ENCODE results near the gene PPCS. TPM values are rescaled to one million over a fixed set of nuclear protein-coding genes. Genes with fewer than 3 reads are reported as not detected.
"Not testable (repeated sequence)": the region's sequence is repeated elsewhere in the genome, so short reads cannot be mapped to it uniquely, and the experiment has no call there.

PPCS gene
- total RNA-seq, 2 donors from 2014 or later: 38.7 to 48.9 TPM

DNA sequence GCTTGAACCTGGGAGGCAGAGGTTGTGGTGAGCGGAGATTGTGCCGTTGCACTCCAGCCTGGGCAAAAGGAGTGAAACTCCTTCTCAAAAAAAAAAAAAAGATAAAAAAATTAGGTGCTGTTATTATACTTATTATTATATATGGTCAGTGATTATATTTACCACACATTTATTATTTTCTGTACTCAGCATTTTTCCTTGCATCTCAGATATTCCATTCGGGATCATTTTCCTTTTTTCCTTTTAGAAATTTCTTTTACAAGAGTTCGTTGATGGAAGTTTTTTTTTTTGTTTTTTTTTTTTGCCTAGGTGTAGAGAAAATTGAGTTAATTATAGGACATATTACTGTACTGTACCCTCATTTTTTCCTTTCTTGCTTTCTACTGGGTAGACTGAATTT is 20.3 kb downstream of the PPCS start:
- no peak for DNase-seq
- Mint-ChIP-seq H3K4me3 (no peak overlapping the region), H3K27ac (no peak overlapping the region), H3K4me1 (no peaks in the 10 kb centered on the region), H3K36me3 (ENCODE audit: low read depth) (peaks cover 2% of the 10 kb centered on the region), H3K27me3 (ENCODE audit: insufficient read depth) (no peaks in the 10 kb centered on the region), H3K9me3 (no peaks in the 10 kb centered on the region)
- peaks cover 6% of the 10 kb centered on the region for H3K27me3 ChIP-seq (ENCODE audit: control insufficient read depth, insufficient read depth, low read length, poor library complexity, severe bottlenecking)
- no peaks in the 10 kb centered on the region for H3K9me3 ChIP-seq (ENCODE audit: control insufficient read depth, low read length)
- no peak overlapping the region for H3K4me3 ChIP-seq (ENCODE audit: low read length)
- H3K27ac ChIP-seq (ENCODE audit: low read depth, low read length): no peak overlapping the region
- TF ChIP-seq, protein P1, sequence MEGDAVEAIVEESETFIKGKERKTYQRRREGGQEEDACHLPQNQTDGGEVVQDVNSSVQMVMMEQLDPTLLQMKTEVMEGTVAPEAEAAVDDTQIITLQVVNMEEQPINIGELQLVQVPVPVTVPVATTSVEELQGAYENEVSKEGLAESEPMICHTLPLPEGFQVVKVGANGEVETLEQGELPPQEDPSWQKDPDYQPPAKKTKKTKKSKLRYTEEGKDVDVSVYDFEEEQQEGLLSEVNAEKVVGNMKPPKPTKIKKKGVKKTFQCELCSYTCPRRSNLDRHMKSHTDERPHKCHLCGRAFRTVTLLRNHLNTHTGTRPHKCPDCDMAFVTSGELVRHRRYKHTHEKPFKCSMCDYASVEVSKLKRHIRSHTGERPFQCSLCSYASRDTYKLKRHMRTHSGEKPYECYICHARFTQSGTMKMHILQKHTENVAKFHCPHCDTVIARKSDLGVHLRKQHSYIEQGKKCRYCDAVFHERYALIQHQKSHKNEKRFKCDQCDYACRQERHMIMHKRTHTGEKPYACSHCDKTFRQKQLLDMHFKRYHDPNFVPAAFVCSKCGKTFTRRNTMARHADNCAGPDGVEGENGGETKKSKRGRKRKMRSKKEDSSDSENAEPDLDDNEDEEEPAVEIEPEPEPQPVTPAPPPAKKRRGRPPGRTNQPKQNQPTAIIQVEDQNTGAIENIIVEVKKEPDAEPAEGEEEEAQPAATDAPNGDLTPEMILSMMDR (conservative IDR thresholded peaks at IDR 0.05): no peak
- WGBS, 2 experiments (ENCODE audit: insufficient coverage in 1 of 2, insufficient read length in 1 of 2): 100% methylated on average over 1 of the region's 4 CpGs; no CpG with 5 or more reads in 1 of the 2 experiments
- H3K9ac ChIP-seq (ENCODE audit: extremely low read depth, low read length, poor library complexity, severe bottlenecking): no peak overlapping the region
- H3K4me1 ChIP-seq (ENCODE audit: control insufficient read depth, insufficient read depth, low read length): no peaks in the 10 kb centered on the region
- H3K36me3 ChIP-seq (ENCODE audit: control insufficient read depth, insufficient read depth, low read length): no peaks in the 10 kb centered on the region

DNA sequence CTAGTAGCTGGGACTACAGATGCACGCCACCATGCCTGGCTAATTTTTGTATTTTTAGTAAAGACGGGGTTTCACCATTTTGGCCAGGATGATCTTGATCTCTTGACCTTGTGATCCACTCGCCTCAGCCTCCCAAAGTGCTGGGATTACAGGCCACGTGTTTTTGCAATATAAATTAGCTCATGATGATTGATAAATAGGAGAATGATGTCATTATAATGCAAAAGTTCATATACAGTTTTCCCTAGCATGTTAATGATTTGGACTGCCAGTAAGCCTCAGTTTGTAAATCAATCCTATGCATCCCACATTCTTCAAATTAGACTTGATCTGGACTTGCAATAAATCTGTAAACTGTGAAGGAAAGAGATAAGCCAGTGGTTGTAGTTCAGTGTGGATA is 21.0 kb downstream of the PPCS start:
- not testable (repeated sequence) for H3K36me3 Mint-ChIP-seq (ENCODE audit: low read depth); H3K4me3 ChIP-seq (ENCODE audit: low read length); H3K27me3 ChIP-seq (ENCODE audit: control insufficient read depth, insufficient read depth, low read length, poor library complexity, severe bottlenecking); H3K36me3 ChIP-seq (ENCODE audit: control insufficient read depth, insufficient read depth, low read length); H3K27me3 Mint-ChIP-seq (ENCODE audit: insufficient read depth); DNase-seq; H3K4me1 Mint-ChIP-seq; H3K9ac ChIP-seq (ENCODE audit: extremely low read depth, low read length, poor library complexity, severe bottlenecking); H3K4me1 ChIP-seq (ENCODE audit: control insufficient read depth, insufficient read depth, low read length); H3K4me3 Mint-ChIP-seq; H3K27ac Mint-ChIP-seq; H3K9me3 ChIP-seq (ENCODE audit: control insufficient read depth, low read length); H3K9me3 Mint-ChIP-seq; H3K27ac ChIP-seq (ENCODE audit: low read depth, low read length)
- WGBS, 2 experiments (ENCODE audit: insufficient coverage in 1 of 2, insufficient read length in 1 of 2): 79 to 92% methylated on average over 4 of the region's 4 CpGs

DNA sequence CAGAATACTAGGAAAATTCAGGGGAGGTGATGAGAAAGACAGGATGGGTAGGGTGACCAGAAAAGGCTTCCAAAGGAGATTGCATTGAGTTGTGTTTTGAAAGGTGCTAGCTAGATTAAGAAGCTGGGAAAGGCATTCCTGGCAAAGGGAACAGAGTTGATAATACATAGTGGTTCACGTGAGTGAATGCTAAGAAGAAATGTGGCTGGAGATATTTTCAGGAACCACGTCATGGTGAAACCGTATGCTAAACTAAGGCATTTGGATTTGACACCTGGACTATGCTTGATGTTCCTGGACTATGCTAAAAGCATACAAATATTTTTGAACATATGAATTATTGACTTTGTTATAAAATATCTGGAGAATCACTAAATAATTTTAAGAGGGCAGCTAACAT is 21.4 kb downstream of the PPCS start:
- Histone ChIP-seq H3K27me3 (ENCODE audit: control insufficient read depth, insufficient read depth, low read length, poor library complexity, severe bottlenecking) (no peaks in the 10 kb centered on the region), H3K4me3 (ENCODE audit: low read length) (no peak overlapping the region), H3K36me3 (ENCODE audit: control insufficient read depth, insufficient read depth, low read length) (no peaks in the 10 kb centered on the region), H3K4me1 (ENCODE audit: control insufficient read depth, insufficient read depth, low read length) (no peaks in the 10 kb centered on the region), H3K9me3 (ENCODE audit: control insufficient read depth, low read length) (no peaks in the 10 kb centered on the region), H3K27ac (ENCODE audit: low read depth, low read length) (no peak overlapping the region), H3K9ac (ENCODE audit: extremely low read depth, low read length, poor library complexity, severe bottlenecking) (no peak overlapping the region)
- Mint-ChIP-seq H3K27ac (no peak overlapping the region), H3K4me3 (no peak overlapping the region), H3K9me3 (no peaks in the 10 kb centered on the region), H3K36me3 (ENCODE audit: low read depth) (peaks cover 2% of the 10 kb centered on the region), H3K27me3 (ENCODE audit: insufficient read depth) (no peaks in the 10 kb centered on the region), H3K4me1 (no peaks in the 10 kb centered on the region)
- DNase-seq: no peak
- WGBS, 2 experiments (ENCODE audit: insufficient coverage in 1 of 2, insufficient read length in 1 of 2): 86 to 93% methylated on average over 1 to 3 of the region's 3 CpGs
- TF ChIP-seq, protein P1 (conservative IDR thresholded peaks at IDR 0.05): no peak

DNA sequence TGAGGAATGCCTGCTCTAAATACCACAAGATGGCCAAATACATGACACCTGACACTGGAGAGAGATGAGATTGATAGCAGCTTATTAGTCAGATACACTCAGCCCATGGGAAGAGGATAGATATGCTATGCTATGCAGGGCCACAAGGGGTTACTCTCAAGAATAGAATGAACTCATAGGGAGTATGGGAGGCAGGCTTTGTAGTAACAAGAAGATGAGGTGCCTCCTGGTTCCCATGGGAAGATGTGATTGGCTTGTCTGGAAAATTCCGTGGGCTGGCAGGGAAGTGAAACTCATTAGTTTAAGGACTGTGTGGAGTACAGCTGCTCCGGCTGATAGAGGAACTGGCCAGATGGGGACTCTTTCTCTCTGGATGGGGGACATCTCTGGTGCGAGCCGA is 23.3 kb downstream of the PPCS start:
- H3K27ac Mint-ChIP-seq: no peak overlapping the region

More for the DNA sequence above, 23.3 kb downstream of the PPCS start:
- Histone ChIP-seq H3K27me3 (ENCODE audit: control insufficient read depth, insufficient read depth, low read length, poor library complexity, severe bottlenecking) (no peaks in the 10 kb centered on the region), H3K36me3 (ENCODE audit: control insufficient read depth, insufficient read depth, low read length) (no peaks in the 10 kb centered on the region), H3K27ac (ENCODE audit: low read depth, low read length) (no peak overlapping the region), H3K4me3 (ENCODE audit: low read length) (no peak overlapping the region), H3K9ac (ENCODE audit: extremely low read depth, low read length, poor library complexity, severe bottlenecking) (no peak overlapping the region), H3K4me1 (ENCODE audit: control insufficient read depth, insufficient read depth, low read length) (no peaks in the 10 kb centered on the region), H3K9me3 (ENCODE audit: control insufficient read depth, low read length) (no peaks in the 10 kb centered on the region)
- H3K36me3 Mint-ChIP-seq (ENCODE audit: low read depth): peaks cover 5% of the 10 kb centered on the region
- H3K4me3 Mint-ChIP-seq: no peak overlapping the region
- TF ChIP-seq, protein P1 (conservative IDR thresholded peaks at IDR 0.05): peak; percentile 66
- H3K27me3 Mint-ChIP-seq (ENCODE audit: insufficient read depth): no peaks in the 10 kb centered on the region
- H3K4me1 Mint-ChIP-seq: no peaks in the 10 kb centered on the region
- whole genome bisulfite sequencing, 2 experiments (ENCODE audit: insufficient coverage in 1 of 2, insufficient read length in 1 of 2): 20 to 80% methylated on average over 1 to 4 of the region's 4 CpGs
- no peaks in the 10 kb centered on the region for H3K9me3 Mint-ChIP-seq
- DNase-seq: peak; percentile 51

Data from endodermal cell (in vitro differentiated cells).